Neutrophil (primary cell): ENCODE results near the gene STAB2.
"Not testable (repeated sequence)": the region's sequence is repeated elsewhere in the genome, so short reads cannot be mapped to it uniquely, and the experiment has no call there.

Experiments used
- H3K27ac ChIP-seq: fragments of 200-600 bp; sonication (generic); 2 replicates; pipeline ENCODE4 v1.5.1; 2016; ENCODE audit warnings: mild to moderate bottlenecking, moderate library complexity
- H3K27me3 ChIP-seq: fragments of 200-600 bp; sonication (generic); 2 replicates; pipeline ENCODE4 v1.6.0; 2016; ENCODE audit warnings: mild to moderate bottlenecking
- H3K36me3 ChIP-seq: fragments of 200-600 bp; sonication (generic); 2 replicates; pipeline ENCODE4 v1.5.1; 2017
- H3K4me1 ChIP-seq, 2 experiments: fragments of 200-600 bp in 1 of 2; sonication (generic) in 1 of 2; 1 replicate in 1 of 2; 2 replicates in 1 of 2; pipeline versions ENCODE4 v1.5.1 to v1.6.1; 2013 to 2016; ENCODE audit warnings: low read depth in 1 of 2, low read length in 1 of 2, mild to moderate bottlenecking in 1 of 2, moderate library complexity in 1 of 2; ENCODE audit not compliant: control insufficient read depth in 1 of 2, insufficient read depth in 1 of 2
- H3K4me3 ChIP-seq, 2 experiments: fragments of 200-600 bp in 1 of 2; sonication (generic) in 1 of 2; 1 replicate in 1 of 2; 2 replicates in 1 of 2; pipeline ENCODE4 v1.5.1; 2013 to 2016; ENCODE audit warnings: low read depth in 1 of 2, low read length in 1 of 2, mild to moderate bottlenecking in 1 of 2, moderate library complexity in 1 of 2
- H3K9me3 ChIP-seq: fragments of 200-600 bp; sonication (generic); 2 replicates; pipeline ENCODE4 v1.5.1; 2016
- TF ChIP-seq, protein P1 (sequence below): fragments of 200-600 bp; sonication (generic); IDR thresholded peaks from 2 replicates; pipeline ENCODE4 v1.5.1; 2016; ENCODE audit warnings: antibody characterized with exemption

The STAB2 gene

DNA sequence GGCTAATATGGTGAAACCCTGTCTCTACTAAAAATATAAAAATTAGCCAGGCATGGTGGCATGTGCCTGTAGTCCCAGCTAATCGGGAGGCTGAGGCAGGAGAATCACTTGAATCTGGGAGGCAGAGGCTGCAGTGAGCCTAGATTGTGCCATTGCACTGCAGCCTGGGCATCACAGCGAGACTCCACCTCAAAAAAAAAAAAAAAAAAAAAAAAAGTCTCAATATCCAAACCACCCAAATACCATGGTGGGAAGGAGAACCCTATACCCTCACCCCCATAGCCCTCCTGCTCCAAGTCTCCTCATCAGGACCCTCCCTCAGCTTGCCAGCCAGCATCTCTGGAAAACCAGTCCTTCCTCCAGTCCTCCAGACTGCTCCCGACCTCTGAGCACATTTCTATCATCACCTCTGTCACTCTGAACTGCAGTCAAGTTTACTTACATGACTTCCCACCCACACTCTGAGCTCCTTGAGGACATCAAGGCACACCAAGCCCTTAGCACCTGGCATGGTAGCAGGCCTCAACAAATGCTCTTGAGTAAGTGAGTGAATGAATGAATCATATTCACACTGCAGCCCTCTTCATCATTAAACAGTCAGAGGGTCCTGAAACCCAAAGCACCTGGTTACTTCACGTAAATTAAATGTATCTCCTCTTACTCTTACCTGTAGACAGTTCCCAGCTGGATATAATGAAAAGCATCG lies 218.7 kb downstream of the STAB2 start:
- no peaks in the 10 kb centered on the region for H3K36me3 ChIP-seq
- peak overlapping the region in 1 of 2 experiments; percentile 20 for H3K4me3 ChIP-seq
- H3K9me3 ChIP-seq, result no peaks in the 10 kb centered on the region
- no peaks in the 10 kb centered on the region for H3K27me3 ChIP-seq
- H3K4me1 ChIP-seq, result peaks cover 64 to 72% of the 10 kb centered on the region in 2 experiments
- TF ChIP-seq, protein P1, sequence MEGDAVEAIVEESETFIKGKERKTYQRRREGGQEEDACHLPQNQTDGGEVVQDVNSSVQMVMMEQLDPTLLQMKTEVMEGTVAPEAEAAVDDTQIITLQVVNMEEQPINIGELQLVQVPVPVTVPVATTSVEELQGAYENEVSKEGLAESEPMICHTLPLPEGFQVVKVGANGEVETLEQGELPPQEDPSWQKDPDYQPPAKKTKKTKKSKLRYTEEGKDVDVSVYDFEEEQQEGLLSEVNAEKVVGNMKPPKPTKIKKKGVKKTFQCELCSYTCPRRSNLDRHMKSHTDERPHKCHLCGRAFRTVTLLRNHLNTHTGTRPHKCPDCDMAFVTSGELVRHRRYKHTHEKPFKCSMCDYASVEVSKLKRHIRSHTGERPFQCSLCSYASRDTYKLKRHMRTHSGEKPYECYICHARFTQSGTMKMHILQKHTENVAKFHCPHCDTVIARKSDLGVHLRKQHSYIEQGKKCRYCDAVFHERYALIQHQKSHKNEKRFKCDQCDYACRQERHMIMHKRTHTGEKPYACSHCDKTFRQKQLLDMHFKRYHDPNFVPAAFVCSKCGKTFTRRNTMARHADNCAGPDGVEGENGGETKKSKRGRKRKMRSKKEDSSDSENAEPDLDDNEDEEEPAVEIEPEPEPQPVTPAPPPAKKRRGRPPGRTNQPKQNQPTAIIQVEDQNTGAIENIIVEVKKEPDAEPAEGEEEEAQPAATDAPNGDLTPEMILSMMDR, result no peak
- H3K27ac ChIP-seq, result peak overlapping the region; percentile 92

DNA sequence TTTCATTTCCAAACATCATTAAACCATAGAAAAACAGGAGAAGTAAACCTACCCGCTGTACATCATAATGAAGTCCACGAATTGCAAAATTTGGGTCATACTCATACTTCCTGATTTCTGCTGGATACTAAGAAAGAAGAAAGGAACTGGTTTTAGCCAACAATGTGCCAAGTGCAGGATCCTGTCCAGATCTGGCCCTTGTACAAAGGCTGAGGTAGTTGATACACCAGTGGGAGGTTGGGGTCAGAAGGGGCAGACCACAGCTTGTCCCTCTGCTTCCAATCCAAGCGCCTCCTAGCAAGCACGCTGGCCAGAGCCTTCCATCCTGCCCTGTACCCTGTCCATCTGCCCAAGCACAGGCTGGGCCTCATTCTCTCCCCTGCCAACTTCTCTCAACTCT lies 219.7 kb downstream of the STAB2 start:
- H3K36me3 ChIP-seq, result no peaks in the 10 kb centered on the region
- H3K4me1 ChIP-seq, result peaks cover 54 to 62% of the 10 kb centered on the region in 2 experiments
- H3K9me3 ChIP-seq, result no peaks in the 10 kb centered on the region
- H3K27me3 ChIP-seq, result no peaks in the 10 kb centered on the region
- TF ChIP-seq, protein P1, result no peak
- H3K27ac ChIP-seq, result peak overlapping the region; percentile 92
- peak overlapping the region in 1 of 2 experiments; percentile 20 for H3K4me3 ChIP-seq

DNA sequence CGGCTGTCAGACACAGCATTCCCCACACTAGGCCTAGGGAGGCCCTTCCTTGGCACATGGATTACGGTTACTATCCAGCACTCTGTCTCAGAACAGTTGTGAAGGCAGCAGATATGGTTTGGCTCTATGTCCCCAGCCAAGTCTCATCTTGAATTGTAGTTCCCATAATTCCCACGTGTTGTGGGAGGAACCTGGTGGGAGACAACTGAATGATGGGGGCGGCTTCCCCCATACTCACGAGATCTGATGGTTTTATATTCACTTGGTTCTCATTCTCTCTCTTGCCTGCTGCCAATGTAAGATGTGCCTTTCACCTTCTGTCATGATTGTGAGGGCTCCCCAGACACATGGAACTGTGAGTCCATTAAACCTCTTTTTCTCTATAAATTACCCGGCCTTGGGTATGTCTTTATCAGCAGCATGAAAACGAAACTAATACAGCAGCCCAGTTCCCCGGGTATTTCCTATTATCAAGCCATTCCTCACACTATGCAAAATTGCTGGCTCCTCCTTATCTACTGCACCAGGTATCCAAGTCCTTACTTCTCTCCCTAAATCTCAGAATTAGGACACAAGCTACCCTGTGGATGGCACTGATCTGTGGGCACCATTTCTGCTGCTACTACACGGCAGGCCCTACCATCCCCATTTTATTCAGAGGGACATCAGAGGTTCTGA lies 220.6 kb downstream of the STAB2 start:
- no peaks in the 10 kb centered on the region for H3K36me3 ChIP-seq
- H3K27ac ChIP-seq, result peak overlapping the region; percentile 92
- TF ChIP-seq, protein P1, result no peak

DNA sequence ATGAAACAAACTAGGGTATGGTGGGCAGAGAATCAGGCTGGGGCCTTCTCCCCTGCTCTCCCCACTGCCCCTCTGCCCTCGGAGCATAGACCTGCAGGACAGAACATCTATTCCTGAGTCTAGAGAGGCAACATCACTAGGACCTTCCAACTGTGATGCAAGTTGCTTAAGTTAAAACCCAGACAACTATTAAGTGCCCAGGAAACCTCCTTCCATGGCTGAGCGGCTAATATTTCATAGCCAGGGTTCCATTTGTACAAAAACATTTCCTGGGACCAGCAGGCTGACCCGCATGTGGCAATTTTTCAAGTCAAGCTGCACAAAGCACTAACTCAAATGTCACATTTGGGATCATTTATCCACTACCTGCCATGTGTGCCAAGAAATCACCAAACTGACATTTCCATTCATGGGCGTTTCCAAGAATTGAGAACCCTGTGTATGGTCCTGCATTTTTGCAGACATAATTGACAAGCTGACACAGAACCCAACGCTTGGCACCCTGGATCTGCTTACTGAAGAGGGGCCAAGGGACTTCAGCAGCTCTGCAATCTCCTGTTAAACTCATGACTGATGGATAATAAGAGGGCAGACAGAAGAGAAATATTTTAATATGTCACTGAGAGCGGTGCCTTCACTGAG lies 221.3 kb downstream of the STAB2 start:
- Histone ChIP-seq H3K4me3 (no peak overlapping the region), H3K9me3 (no peaks in the 10 kb centered on the region), H3K36me3 (no peaks in the 10 kb centered on the region), H3K4me1 (peaks cover 43 to 48% of the 10 kb centered on the region in 2 experiments), H3K27me3 (no peaks in the 10 kb centered on the region), H3K27ac (peak overlapping the region; percentile 92)
- TF ChIP-seq, protein P1, result no peak

More for the DNA sequence above, 220.6 kb downstream of the STAB2 start:
- no peaks in the 10 kb centered on the region for H3K9me3 ChIP-seq
- H3K27me3 ChIP-seq, result no peaks in the 10 kb centered on the region
- H3K4me3 ChIP-seq, result peak overlapping the region in 1 of 2 experiments; percentile 20
- H3K4me1 ChIP-seq, result peaks cover 45 to 53% of the 10 kb centered on the region in 2 experiments

DNA sequence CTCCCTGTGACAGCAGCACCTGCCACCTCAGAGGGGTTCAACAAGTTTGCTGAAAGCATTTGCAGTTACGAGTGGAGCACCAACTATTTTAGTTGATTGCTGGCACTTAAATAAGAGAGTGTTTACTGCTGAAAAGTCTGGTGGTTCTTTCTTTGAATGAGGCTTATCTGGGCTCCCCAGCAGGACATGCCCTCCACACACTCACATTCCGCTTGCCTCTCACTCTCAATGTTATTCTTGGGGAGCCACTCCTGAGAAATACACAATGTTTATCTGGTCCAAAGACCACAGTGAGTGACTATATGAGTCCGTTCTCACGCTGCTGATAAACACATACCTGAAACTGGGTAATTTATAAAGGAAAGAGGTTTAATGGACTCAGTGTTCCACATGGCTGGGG lies 222.1 kb downstream of the STAB2 start:
- Histone ChIP-seq H3K9me3 (no peaks in the 10 kb centered on the region), H3K4me1 (peaks cover 40 to 48% of the 10 kb centered on the region in 2 experiments), H3K27me3 (no peaks in the 10 kb centered on the region), H3K27ac (no peak overlapping the region), H3K4me3 (no peak overlapping the region), H3K36me3 (no peaks in the 10 kb centered on the region)
- TF ChIP-seq, protein P1, result no peak

DNA sequence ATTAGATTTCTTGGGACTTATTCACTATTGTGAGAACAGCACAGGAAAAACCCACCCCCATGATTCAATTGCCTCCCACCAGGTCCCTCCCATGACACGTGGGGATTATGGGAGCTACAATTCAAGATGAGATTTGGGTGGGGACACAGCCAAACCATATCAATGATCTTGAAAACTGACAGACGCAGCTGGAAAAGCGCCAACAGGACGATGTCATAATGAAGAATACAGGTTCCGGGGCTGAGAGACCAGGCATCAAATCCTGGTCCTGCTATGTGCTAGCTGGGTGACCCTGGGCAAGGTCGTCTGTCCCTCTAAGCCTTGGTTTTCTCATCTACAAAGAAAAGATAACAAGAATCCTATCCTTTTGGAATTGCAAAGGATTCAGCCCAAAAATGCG lies 222.6 kb downstream of the STAB2 start:
- H3K9me3 ChIP-seq, H3K27ac ChIP-seq, H3K36me3 ChIP-seq, H3K4me3 ChIP-seq, H3K27me3 ChIP-seq: not testable (repeated sequence)
- peaks cover 35 to 44% of the 10 kb centered on the region in 2 experiments for H3K4me1 ChIP-seq
